Naive B cell (primary cell): Measurements from ENCODE around the gene VPS35L. TPM values are rescaled to one million over a fixed set of nuclear protein-coding genes. Genes with fewer than 3 reads are reported as not detected.
"Not testable (repeated sequence)": the region's sequence is repeated elsewhere in the genome, so short reads cannot be mapped to it uniquely, and the experiment has no call there.

Experiments
- ATAC-seq, 2 donors: fragments of 150-1000 bp; cut with Tn5 transposase; 2 replicates each; pipeline ENCODE4 v1.10.0; 2021; ENCODE audit warnings: low read depth in 2 of 2, mild to moderate bottlenecking in 2 of 2, moderate library complexity in 2 of 2
- DNase-seq: peaks from one replicate; pipeline ENCODE4 v3.0.0; 2022
- H3K27ac Mint-ChIP-seq, 6 donors: one replicate each; pipeline ENCODE4 v1.8.0; 2020 to 2022; ENCODE audit warnings: mild to moderate bottlenecking in 6 of 6, mixed read lengths in 6 of 6, moderate library complexity in 5 of 6, inconsistent platforms in 2 of 6
- H3K27me3 Mint-ChIP-seq, 3 donors: one replicate each; pipeline ENCODE4 v1.8.0; 2021 to 2022; ENCODE audit warnings: mixed read lengths in 3 of 3, mild to moderate bottlenecking in 1 of 3
- H3K36me3 Mint-ChIP-seq, 2 donors: one replicate each; pipeline ENCODE4 v1.8.0; 2020 to 2022; ENCODE audit warnings: mixed read lengths in 2 of 2, inconsistent platforms in 1 of 2, mild to moderate bottlenecking in 1 of 2
- H3K4me1 Mint-ChIP-seq, 3 donors: one replicate each; pipeline ENCODE4 v1.8.0; 2020 to 2022; ENCODE audit warnings: mixed read lengths in 3 of 3, inconsistent platforms in 1 of 3, mild to moderate bottlenecking in 1 of 3, moderate library complexity in 1 of 3
- H3K4me3 Mint-ChIP-seq, 8 donors: one replicate each; pipeline ENCODE4 v1.8.0; 2020 to 2022; ENCODE audit warnings: mild to moderate bottlenecking in 8 of 8, mixed read lengths in 8 of 8, moderate library complexity in 8 of 8, inconsistent platforms in 2 of 8
- H3K9me3 Mint-ChIP-seq, 7 donors: one replicate each; pipeline ENCODE4 v1.8.0; 2020 to 2022; ENCODE audit warnings: mixed read lengths in 7 of 7, mild to moderate bottlenecking in 5 of 7, inconsistent platforms in 2 of 7, moderate library complexity in 1 of 7
- polyA plus RNA-seq, 6 donors: library from polyadenylated mRNA; unstranded; fragments of 300-500 nt; fragmentation: Illumina TruSeq; gene quantifications; one replicate each; pipeline ENCODE4 v1.2.3, GENCODE V29; 2021; ENCODE audit warnings: low read depth in 6 of 6

VPS35L gene
- polyA plus RNA-seq, 6 donors from 2014 or later = 31.1 to 38.6 (median 33.8) TPM

DNA sequence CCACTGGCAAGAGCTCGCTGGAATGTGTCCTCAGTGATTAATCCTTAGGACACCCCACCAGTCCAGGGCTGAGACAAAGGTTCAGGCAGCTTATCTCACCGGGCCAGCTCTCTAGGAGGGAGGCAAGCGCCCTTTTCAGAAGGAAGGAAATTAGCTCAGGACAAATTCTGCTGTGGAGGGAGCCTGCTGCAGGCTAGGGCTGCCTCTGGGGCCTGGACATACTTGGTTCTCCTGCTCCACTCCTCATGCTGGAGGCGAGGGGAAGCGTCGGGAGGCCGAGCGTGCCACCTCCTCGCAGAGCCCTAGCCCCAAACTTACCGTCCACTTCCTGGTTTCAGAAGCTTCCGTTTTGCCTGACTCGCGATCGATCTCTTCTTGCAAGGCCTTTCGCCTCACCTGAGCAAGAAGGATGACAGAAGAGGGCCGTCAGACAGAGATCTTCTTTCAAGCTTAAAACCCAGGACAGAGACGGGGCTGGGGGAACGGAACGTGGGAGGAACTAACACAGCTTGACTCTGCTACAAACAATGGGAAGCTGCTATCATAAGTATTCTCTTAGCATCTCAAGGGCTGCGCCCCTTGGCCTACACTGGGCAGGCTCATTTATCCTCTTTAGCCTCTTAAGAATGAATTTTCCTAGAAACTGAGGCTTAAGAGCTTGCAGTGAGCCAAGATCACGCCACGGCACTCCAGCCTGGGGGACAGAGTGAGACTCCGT lies 154.8 kb downstream of the VPS35L start:
- H3K27ac Mint-ChIP-seq = peak overlapping the region in 1 of 6 donors; percentile 42
- no peaks in the 10 kb centered on the region for H3K27me3 Mint-ChIP-seq
- peaks cover 31 to 36% of the 10 kb centered on the region in 2 donors for H3K36me3 Mint-ChIP-seq
- no peak overlapping the region for H3K4me3 Mint-ChIP-seq
- no peak for ATAC-seq
- DNase-seq = no peak
- peaks cover 17 to 20% (median 20%) of the 10 kb centered on the region in 3 donors for H3K4me1 Mint-ChIP-seq
- no peaks in the 10 kb centered on the region for H3K9me3 Mint-ChIP-seq

DNA sequence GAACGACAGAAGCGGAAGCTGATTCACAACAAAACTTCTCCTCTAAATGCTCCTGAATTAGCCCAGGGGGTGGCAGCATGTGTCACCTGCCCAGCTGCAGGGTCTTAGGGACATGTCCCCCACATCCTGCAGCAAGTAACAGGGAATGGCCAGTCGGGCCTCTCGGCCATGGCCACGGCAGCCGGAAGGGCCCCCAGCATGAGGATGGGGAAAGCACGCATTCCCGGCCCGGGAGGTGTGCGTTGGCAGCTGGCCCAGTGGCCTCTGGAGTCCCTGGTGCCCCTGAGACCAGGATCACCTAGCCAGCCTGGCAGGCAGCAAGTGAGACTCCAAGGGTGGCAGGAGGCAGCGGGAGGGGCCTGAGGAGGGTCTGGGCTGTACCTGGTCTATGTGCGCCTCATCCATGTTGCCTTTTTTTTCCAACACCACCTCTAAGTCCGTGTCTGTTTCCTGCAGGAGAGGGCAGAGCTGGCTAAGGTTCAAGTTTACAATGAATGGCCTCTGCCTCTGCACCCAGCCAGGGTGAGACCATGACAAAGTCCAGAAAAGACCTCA lies 155.6 kb downstream of the VPS35L start:
- H3K4me1 Mint-ChIP-seq = peaks cover 21 to 27% (median 23%) of the 10 kb centered on the region in 3 donors
- no peaks in the 10 kb centered on the region for H3K9me3 Mint-ChIP-seq
- DNase-seq = no peak
- peak overlapping the region in 1 of 6 donors; percentile 42 for H3K27ac Mint-ChIP-seq
- no peak overlapping the region for H3K4me3 Mint-ChIP-seq
- H3K27me3 Mint-ChIP-seq = no peaks in the 10 kb centered on the region
- no peak for ATAC-seq
- peaks cover 28 to 29% of the 10 kb centered on the region in 2 donors for H3K36me3 Mint-ChIP-seq

DNA sequence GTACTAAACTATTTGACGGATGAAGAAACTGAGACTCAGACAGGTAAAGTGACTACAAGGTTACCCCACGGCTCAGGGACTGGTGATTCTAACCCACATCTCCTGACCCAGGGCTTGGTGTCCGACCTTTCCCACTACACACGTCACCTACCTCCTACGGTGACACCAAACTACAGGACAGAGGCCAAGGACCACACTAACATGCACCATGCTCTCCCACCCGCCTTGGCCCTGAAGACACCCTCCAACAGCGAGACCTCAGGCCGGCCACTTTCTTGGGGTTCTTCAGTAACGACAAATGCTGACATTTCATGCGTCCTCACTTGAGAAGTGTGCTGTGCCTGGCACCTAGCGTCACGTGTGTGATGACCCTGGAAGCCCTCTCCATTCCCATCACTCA lies 156.1 kb downstream of the VPS35L start:
- Mint-ChIP-seq H3K27ac (peak overlapping the region in 1 of 6 donors; percentile 49), H3K4me1 (peaks cover 27 to 33% (median 28%) of the 10 kb centered on the region in 3 donors), H3K27me3 (no peaks in the 10 kb centered on the region), H3K36me3 (peaks cover 23 to 28% of the 10 kb centered on the region in 2 donors), H3K9me3 (no peaks in the 10 kb centered on the region), H3K4me3 (peak overlapping the region in 2 of 8 donors; percentile 7 to 33)
- DNase-seq (no peak), ATAC-seq (no peak)

DNA sequence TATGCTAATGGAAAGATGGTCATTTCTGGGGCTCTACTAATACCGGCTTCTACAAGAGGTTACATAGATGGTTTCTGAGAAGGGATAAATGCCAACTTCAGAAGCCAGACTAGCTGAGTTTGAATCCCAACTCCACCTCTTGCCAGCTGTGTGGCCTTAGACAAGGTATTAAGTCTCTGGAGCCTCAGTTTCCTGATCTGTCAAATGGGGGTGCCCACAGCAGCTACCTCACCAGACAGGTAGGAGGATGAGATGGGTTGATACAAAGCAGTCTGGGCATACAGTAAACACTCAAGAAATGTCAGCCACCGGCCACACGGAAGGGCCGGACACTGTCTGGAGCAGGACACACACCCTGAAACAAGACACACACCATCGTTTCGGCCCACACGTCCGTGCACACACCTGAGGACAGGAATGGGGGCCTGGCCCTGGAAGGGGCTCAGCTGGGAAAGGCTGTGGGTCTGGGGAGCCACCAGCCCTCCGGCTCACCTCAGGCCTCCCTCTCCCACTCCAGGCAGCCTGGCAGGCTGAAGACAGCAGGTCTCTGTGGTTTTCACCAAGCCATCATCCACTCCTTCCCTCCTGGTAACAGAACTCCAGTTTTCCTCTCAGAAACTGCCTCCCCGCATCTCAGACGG lies 157.0 kb downstream of the VPS35L start:
- no peak for ATAC-seq
- H3K4me1 Mint-ChIP-seq = peaks cover 35 to 42% (median 36%) of the 10 kb centered on the region in 3 donors
- H3K27me3 Mint-ChIP-seq = no peaks in the 10 kb centered on the region
- H3K9me3 Mint-ChIP-seq = no peaks in the 10 kb centered on the region
- no peak overlapping the region for H3K27ac Mint-ChIP-seq
- DNase-seq = no peak
- peak overlapping the region in 1 of 8 donors; percentile 33 for H3K4me3 Mint-ChIP-seq
- H3K36me3 Mint-ChIP-seq = peaks cover 22 to 28% of the 10 kb centered on the region in 2 donors

DNA sequence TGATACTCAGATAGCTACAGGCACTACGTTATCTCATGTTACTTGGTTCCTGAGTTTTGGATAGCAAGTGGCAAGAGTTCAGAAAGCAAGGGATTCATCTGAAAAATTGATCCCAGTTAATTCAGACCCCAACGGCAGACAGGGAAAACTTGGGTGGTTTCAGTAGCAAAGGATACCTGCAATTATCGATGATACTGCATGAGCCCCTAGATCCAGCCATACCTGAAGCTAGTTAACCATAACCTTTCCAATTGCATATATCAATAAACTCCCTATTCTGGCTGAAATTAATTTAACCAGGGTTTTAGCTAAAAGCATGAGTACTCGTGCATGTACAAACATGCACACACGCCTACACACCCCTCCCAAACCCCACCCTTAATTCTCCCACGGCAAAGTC lies 158.2 kb downstream of the VPS35L start:
- Mint-ChIP-seq H3K4me1 (peaks cover 38 to 49% (median 40%) of the 10 kb centered on the region in 3 donors), H3K9me3 (no peaks in the 10 kb centered on the region), H3K4me3 (peak overlapping the region in 1 of 8 donors; percentile 5), H3K27me3 (no peaks in the 10 kb centered on the region), H3K36me3 (peaks cover 22 to 28% of the 10 kb centered on the region in 2 donors), H3K27ac (no peak overlapping the region)
- ATAC-seq (no peak), DNase-seq (no peak)

DNA sequence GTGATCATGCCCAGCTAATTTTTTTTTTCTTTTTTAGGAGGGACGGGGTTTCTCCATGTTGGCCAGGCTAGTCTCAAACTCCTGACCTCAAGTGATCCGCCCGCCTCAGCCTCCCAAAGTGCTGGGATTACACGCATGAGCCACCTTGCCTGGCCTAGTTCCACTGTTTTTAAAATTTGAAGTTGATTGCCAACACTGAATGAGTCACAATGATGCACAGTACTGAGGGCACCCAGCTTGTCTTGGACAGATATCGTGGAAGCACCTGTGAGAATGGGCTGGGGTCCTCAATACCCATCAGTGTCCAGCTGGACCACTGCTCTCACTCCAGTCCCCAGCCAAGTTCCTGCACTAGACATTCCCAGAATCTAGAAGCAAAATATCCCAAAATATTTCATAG lies 160.1 kb downstream of the VPS35L start:
- peaks cover 32 to 39% (median 38%) of the 10 kb centered on the region in 3 donors for H3K4me1 Mint-ChIP-seq

DNA sequence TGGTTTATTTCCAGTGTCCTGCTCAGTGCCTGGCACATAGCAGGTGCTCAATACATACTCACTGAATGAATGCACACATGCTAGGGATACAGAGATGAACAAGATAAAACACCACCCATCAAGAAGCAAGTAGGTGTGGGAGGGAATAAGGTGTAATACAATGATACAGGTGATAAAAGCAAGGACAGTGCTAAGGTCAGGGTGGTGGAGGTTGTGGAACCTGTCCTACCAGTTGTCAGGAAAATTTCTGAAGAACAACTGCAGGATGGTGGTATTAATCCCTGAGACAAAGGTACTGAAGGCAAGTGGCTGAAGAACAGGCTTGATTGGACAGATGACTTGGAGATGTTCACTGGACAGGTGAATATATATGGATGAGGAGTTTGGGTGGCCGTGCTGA lies 160.7 kb downstream of the VPS35L start:
- peaks cover 14 to 15% of the 10 kb centered on the region in 2 donors for H3K36me3 Mint-ChIP-seq
- H3K4me1 Mint-ChIP-seq = peaks cover 32 to 39% (median 38%) of the 10 kb centered on the region in 3 donors
- H3K27me3 Mint-ChIP-seq = no peaks in the 10 kb centered on the region
- H3K4me3 Mint-ChIP-seq = peak overlapping the region; percentile 30 to 98 (median 92)
- DNase-seq = no peak
- H3K27ac Mint-ChIP-seq = no peak overlapping the region
- H3K9me3 Mint-ChIP-seq = no peaks in the 10 kb centered on the region
- ATAC-seq = no peak

More for the DNA sequence above, 160.1 kb downstream of the VPS35L start:
- Mint-ChIP-seq H3K9me3 (no peaks in the 10 kb centered on the region), H3K36me3 (peaks cover 14 to 15% of the 10 kb centered on the region in 2 donors), H3K4me3 (peak overlapping the region in 1 of 8 donors; percentile 98), H3K27ac (no peak overlapping the region), H3K27me3 (no peaks in the 10 kb centered on the region)
- DNase-seq (no peak), ATAC-seq (no peak)

DNA sequence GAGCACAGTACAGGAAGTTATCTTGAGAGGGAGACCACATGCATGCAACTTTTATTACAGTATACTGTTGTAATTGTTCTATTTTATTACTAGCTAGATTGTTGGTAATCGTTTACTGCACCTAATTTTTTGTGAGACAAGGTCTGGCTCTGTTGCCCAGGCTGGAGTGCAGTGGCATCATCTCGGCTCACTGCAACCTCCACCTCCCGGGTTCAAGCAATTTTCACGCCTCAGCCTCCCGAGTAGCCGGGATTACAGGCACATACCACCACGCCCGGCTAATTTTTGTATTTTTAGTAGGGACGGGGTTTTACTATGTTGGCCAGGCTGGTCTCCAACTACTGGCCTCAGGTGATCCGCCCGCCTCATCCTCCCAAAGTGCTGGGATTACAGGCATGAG lies 161.2 kb downstream of the VPS35L start:
- Mint-ChIP-seq H3K4me3 (peak overlapping the region in 7 of 8 donors; percentile 90 to 98 (median 94)), H3K4me1 (peaks cover 30 to 39% (median 33%) of the 10 kb centered on the region in 3 donors), H3K27ac (peak overlapping the region in 1 of 6 donors; percentile 82), H3K36me3 (peaks cover 14 to 15% of the 10 kb centered on the region in 2 donors)
- DNase-seq, H3K9me3 Mint-ChIP-seq, H3K27me3 Mint-ChIP-seq, ATAC-seq: not testable (repeated sequence)

DNA sequence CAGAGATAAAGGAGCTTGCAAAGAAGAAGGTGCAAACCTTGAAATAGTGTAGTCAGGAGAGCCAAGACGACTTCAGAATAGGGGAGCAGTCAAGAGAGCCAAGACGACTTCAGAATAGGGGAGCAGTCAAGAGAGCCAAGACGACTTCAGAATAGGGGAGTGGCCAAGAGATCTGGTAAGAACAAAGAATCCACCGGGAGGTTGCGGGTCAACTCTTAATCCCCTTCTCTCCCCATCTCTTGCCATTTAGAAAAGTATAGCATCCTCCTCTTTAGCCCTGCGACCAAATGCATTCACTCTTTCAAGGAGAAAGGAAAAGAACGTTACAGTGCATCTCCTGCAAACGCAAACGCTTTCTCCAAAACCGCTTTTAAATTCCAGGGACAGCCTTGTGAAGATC lies 161.8 kb downstream of the VPS35L start:
- peaks cover 14 to 15% of the 10 kb centered on the region in 2 donors for H3K36me3 Mint-ChIP-seq
- H3K4me1 Mint-ChIP-seq = peaks cover 28 to 39% (median 29%) of the 10 kb centered on the region in 3 donors
- H3K4me3 Mint-ChIP-seq = peak overlapping the region; percentile 90 to 98 (median 94)
- no peaks in the 10 kb centered on the region for H3K9me3 Mint-ChIP-seq
- H3K27ac Mint-ChIP-seq = peak overlapping the region in 5 of 6 donors; percentile 60 to 89 (median 82)
- DNase-seq = no peak
- ATAC-seq = no peak
- H3K27me3 Mint-ChIP-seq = no peaks in the 10 kb centered on the region

DNA sequence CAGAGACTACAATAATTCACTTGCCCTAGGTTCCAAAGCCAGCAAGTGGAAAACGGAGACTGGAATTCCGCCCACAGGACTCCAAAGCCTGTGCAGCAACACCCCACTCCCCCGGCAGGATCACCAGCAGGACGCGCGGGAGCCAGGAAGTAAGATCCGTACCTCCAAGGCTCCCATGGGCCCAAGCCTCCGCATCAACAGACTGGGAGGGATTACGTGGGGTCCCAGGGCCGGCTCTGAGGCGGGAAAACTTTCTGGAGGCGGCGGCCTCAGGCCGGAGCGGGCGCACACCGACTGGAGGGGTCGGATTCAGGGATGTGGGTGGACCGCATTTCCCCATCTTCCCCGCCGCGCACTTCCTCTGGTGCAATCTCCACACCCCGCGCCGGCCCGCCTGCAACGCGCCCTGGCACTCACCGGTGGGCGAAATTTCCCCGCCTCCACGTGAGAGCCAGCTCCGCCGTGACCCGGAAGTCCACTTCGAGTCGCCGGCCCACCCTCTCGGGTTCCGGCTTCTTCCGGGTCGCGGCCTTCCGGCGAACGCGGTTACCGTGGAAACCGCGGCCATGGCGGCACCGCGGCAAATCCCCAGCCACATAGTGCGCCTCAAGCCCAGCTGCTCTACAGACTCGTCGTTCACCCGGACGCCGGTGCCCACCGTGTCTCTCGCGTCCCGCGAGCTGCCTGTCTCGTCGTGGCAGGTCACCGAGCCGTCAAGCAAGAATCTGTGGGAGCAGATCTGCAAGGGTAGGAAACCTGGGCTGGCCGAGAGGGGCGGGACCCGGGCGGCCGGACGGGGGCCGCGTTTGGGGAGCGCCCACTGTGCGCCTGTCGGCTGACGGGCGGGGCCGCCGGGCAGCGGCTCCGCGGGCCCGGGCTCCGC lies 162.5 kb downstream of the VPS35L start, which contains the start of the genes IQCK and KNOP1:
Gene IQCK (plus strand): TSS at position 531 of the 883 bp plus-strand sequence. CDS start 36 bp downstream, at position 567.
Gene KNOP1 (minus strand): TSS at position 487 of the 883 bp plus-strand sequence. CDS start 3,192 bp downstream, outside the sequence.
- DNase-seq (peak; percentile 89), ATAC-seq (peak; percentile 97)
- Mint-ChIP-seq H3K27me3 (no peaks in the 10 kb centered on the region), H3K36me3 (peaks cover 14 to 15% of the 10 kb centered on the region in 2 donors), H3K9me3 (no peaks in the 10 kb centered on the region), H3K4me1 (peaks cover 28 to 39% (median 29%) of the 10 kb centered on the region in 3 donors), H3K4me3 (peak within 1 kb of the TSS; percentile 90 to 98 (median 94)), H3K27ac (peak within 1 kb of the TSS; percentile 60 to 89 (median 80))

DNA sequence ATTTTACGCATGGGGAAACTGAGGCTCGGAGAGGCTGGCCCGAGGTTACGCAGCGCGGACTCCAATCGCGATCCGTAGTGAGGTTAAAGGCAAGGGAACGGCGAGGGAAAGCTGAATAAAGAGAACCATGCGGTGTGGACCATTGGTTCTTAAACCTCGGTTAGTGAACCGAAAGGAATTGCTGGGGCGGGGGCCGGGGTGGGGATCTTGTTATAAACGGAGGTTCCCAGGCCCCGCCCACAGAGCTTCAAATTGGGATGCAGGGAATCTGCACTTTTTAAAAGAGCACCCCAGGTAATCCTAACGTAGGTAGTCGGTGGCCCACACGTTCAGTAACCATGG lies 163.1 kb downstream of the VPS35L start:
- no peak for DNase-seq
- Mint-ChIP-seq H3K27me3 (no peaks in the 10 kb centered on the region), H3K4me3 (peak overlapping the region; percentile 90 to 98 (median 94)), H3K9me3 (no peaks in the 10 kb centered on the region), H3K27ac (peak overlapping the region in 3 of 6 donors; percentile 11 to 82 (median 39)), H3K36me3 (peaks cover 14 to 15% of the 10 kb centered on the region in 2 donors), H3K4me1 (peaks cover 28 to 39% (median 29%) of the 10 kb centered on the region in 3 donors)
- ATAC-seq = no peak

DNA sequence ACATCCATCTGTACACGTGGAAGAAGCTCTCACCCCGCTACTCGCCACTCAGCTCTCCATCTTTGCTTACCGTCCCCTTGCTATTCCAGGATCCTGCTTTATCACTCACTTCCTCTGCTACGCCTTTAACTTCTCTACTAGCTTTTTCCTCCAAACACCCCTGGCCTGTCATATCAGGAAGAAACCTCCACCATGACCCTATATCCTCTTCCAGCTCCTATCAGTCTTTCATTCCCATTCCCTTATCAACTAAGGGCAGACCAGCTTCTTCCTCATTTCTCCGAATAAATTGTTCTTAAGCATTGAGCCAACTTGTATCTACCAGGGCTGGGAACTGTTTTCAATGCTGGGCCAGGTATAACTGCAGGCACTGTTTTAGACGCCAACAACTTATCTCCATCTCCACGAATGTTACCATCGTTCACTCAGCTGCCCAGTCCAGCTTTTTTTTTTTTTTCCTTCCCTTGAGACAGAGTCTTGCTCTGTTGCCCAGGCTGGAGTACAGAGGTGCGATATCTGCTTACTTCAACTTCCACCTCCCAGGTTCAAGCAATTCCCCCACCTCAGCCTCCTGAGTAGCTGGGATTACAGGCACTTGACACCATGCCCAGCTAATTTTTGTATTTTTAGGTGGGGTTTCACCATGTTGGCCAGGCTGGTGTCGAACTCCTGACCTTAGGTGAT lies 166.9 kb downstream of the VPS35L start:
- H3K27ac Mint-ChIP-seq = peak overlapping the region in 1 of 6 donors; percentile 58
- H3K27me3 Mint-ChIP-seq = no peaks in the 10 kb centered on the region
- peak overlapping the region in 2 of 8 donors; percentile 9 to 70 for H3K4me3 Mint-ChIP-seq

More for the DNA sequence above, 166.9 kb downstream of the VPS35L start:
- no peaks in the 10 kb centered on the region for H3K36me3 Mint-ChIP-seq
- H3K4me1 Mint-ChIP-seq = peaks cover 4 to 8% (median 6%) of the 10 kb centered on the region in 3 donors
- DNase-seq (no peak), ATAC-seq (no peak)
- no peaks in the 10 kb centered on the region for H3K9me3 Mint-ChIP-seq
